Prostate gland (tissue), 2 donors: ENCODE results near the gene SNED1. TPM values are rescaled to one million over a fixed set of nuclear protein-coding genes. Genes with fewer than 3 reads are reported as not detected.

Source experiments
- DNase-seq: peaks from one replicate; pipeline ENCODE4 v3.0.0-alpha.2; 2019; ENCODE audit warnings: low spot score
- H3K27ac ChIP-seq, 2 donors: fragments of 200-600 bp; sonication (generic); 2 replicates each; pipeline ENCODE4 v1.5.1; 2017 to 2019
- H3K27me3 ChIP-seq: fragments of 200-600 bp; sonication (generic); replicated peaks from 2 replicates; pipeline ENCODE4 v1.5.1; 2019; ENCODE audit not compliant: insufficient read depth
- H3K36me3 ChIP-seq, 2 donors: fragments of 200-600 bp; sonication (generic); 1 replicate in 1 of 2; 2 replicates in 1 of 2; pipeline versions ENCODE4 v1.5.1 to v1.8.1; 2017 to 2019
- H3K4me1 ChIP-seq: fragments of 200-600 bp; sonication (generic); replicated peaks from 2 replicates; pipeline ENCODE4 v1.5.1; 2019
- H3K4me3 ChIP-seq, 2 donors: fragments of 200-600 bp; sonication (generic); 2 replicates each; pipeline ENCODE4 v1.5.1; 2017 to 2019
- H3K9me3 ChIP-seq: fragments of 200-600 bp; sonication (generic); 2 replicates; pipeline ENCODE4 v1.5.1; 2017
- POLR2A ChIP-seq: fragments of 450-650 bp; IDR thresholded peaks from one replicate; pipeline ENCODE4 v1.6.1; 2016; ENCODE audit warnings: antibody characterized with exemption, mild to moderate bottlenecking
- POLR2AphosphoS5 ChIP-seq: sonication (generic); formaldehyde crosslinking; IDR thresholded peaks from one replicate; pipeline ENCODE4 v1.6.1; 2017; ENCODE audit warnings: antibody characterized with exemption
- WGBS: methylation state at CpG from one replicate; pipeline ENCODE4 v1.1.5; 2018; 5-methylcytosine and 5-hydroxymethylcytosine counted together
- intact Hi-C: fragments of 100-400 bp; cut with DNase I; formaldehyde crosslinking; loops from one replicate; pipeline ENCODE4 v1.14.2; 2022
- total RNA-seq, 2 donors: library from RNA; depleted of rRNA; stranded (reverse); fragments of >200 nt; gene quantifications; one replicate each; pipeline ENCODE4 v1.1.0, GENCODE V29; 2016
- TF ChIP-seq, protein P1 (sequence below), 4 experiments: fragments of 200-600 bp in 2 of 4; fragments of 450-650 bp in 2 of 4; sonication (generic) in 2 of 4; IDR thresholded peaks; 1 replicate in 3 of 4; 2 replicates in 1 of 4; pipeline ENCODE4 v1.5.1; 2016 to 2019; ENCODE audit warnings: antibody characterized with exemption in 4 of 4, mild to moderate bottlenecking in 2 of 4, moderate library complexity in 2 of 4

Gene SNED1
- total RNA-seq, 2 donors from 2014 or later, result 32.0 to 115 TPM

DNA sequence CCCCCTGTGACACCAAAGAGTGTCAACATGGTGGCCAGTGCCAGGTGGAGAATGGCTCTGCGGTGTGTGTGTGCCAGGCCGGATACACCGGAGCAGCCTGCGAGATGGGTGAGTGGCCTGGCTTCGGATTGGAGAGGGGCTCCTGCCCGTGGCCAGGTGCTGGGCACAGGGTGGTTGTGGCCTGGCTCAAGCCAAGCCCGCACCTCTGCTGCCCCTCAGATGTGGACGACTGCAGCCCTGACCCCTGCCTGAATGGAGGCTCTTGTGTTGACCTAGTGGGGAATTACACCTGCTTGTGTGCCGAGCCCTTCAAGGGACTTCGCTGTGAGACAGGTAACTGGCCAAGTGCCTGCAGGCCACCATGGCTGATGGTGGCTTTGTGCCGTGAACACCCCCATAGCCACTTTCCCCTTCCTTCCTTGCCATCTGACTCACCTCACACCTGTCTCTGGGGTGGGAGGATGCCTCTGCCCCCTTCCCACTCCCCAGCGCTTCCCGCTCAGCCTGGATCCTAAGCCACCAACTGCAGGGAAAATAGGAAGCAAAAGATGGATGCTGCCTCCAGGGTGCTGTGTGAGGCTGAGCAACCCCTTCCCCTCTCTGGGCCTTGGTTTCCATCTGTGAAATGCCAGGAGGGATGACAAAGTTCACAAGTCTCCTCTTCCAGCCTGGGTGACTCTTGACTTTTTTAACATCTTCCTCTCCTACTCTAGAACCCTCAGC, 41.8 kb downstream of the SNED1 start:
- Histone ChIP-seq H3K9me3 (no peaks in the 10 kb centered on the region), H3K4me3 (no peak overlapping the region), H3K27ac (no peak overlapping the region), H3K36me3 (no peaks in the 10 kb centered on the region), H3K4me1 (no peaks in the 10 kb centered on the region), H3K27me3 (no peaks in the 10 kb centered on the region)
- intact Hi-C loops, result no loop called here
- TF ChIP-seq POLR2A (no peak), POLR2AphosphoS5 (no peak)
- TF ChIP-seq, protein P1, sequence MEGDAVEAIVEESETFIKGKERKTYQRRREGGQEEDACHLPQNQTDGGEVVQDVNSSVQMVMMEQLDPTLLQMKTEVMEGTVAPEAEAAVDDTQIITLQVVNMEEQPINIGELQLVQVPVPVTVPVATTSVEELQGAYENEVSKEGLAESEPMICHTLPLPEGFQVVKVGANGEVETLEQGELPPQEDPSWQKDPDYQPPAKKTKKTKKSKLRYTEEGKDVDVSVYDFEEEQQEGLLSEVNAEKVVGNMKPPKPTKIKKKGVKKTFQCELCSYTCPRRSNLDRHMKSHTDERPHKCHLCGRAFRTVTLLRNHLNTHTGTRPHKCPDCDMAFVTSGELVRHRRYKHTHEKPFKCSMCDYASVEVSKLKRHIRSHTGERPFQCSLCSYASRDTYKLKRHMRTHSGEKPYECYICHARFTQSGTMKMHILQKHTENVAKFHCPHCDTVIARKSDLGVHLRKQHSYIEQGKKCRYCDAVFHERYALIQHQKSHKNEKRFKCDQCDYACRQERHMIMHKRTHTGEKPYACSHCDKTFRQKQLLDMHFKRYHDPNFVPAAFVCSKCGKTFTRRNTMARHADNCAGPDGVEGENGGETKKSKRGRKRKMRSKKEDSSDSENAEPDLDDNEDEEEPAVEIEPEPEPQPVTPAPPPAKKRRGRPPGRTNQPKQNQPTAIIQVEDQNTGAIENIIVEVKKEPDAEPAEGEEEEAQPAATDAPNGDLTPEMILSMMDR (IDR thresholded peaks at IDR 0.05), result no peak
- WGBS, result 91% methylated on average over 13 of the region's 13 CpGs
- no peak for DNase-seq

- no peak overlapping the region for H3K4me3 ChIP-seq
- H3K9me3 ChIP-seq, result no peaks in the 10 kb centered on the region
- no peaks in the 10 kb centered on the region for H3K4me1 ChIP-seq
- H3K27me3 ChIP-seq, result no peaks in the 10 kb centered on the region
- 70% methylated on average over 5 of the region's 5 CpGs for WGBS
- TF ChIP-seq POLR2AphosphoS5, result no peak
- TF ChIP-seq, protein P1 (IDR thresholded peaks at IDR 0.05), result no peak
- TF ChIP-seq POLR2A, result no peak
- H3K27ac ChIP-seq, result no peak overlapping the region
- no peak for DNase-seq
- H3K36me3 ChIP-seq, result no peaks in the 10 kb centered on the region
- intact Hi-C loops, result no loop called here
Measured at GRCh38 chr2:241041589-241042158, 43.3 kb downstream of the SNED1 start.

GRCh38 chr2:241043581-241043980, 45.2 kb downstream of the SNED1 start:
- no peaks in the 10 kb centered on the region for H3K36me3 ChIP-seq
- H3K27me3 ChIP-seq, result no peaks in the 10 kb centered on the region
- no peaks in the 10 kb centered on the region for H3K9me3 ChIP-seq
- no peaks in the 10 kb centered on the region for H3K4me1 ChIP-seq
- DNase-seq, result no peak
- TF ChIP-seq POLR2A, result no peak
- TF ChIP-seq, protein P1 (IDR thresholded peaks at IDR 0.05), result no peak
- H3K4me3 ChIP-seq, result no peak overlapping the region
- intact Hi-C loops, result no loop called here
- no peak overlapping the region for H3K27ac ChIP-seq

- Histone ChIP-seq H3K4me1 (no peaks in the 10 kb centered on the region), H3K4me3 (no peak overlapping the region), H3K27ac (no peak overlapping the region), H3K36me3 (no peaks in the 10 kb centered on the region), H3K27me3 (no peaks in the 10 kb centered on the region), H3K9me3 (no peaks in the 10 kb centered on the region)
- TF ChIP-seq, protein P1 (IDR thresholded peaks at IDR 0.05), result no peak
- TF ChIP-seq POLR2A, result no peak
- TF ChIP-seq POLR2AphosphoS5, result no peak
- 77% methylated on average over 6 of the region's 6 CpGs for WGBS
- intact Hi-C loops, result no loop called here
- DNase-seq, result no peak
Measured at GRCh38 chr2:241047253-241048010, 49.0 kb downstream of the SNED1 start.
